Left lung (tissue), 10 donors: ENCODE data around the gene SHMT2. TPM values are rescaled to one million over a fixed set of nuclear protein-coding genes. Genes with fewer than 3 reads are reported as not detected.
A peak's percentile ranks its signal among the peaks of the same experiment; 100 is the strongest.

ENCODE experiments used
- ATAC-seq: fragments of 200-7000 bp; cut with Tn5 transposase; one replicate; pipeline ENCODE4 v1.9.1; 2020; ENCODE audit warnings: moderate library complexity
- DNase-seq, 4 donors: peaks; one replicate each; pipeline ENCODE4 v3.0.0-alpha.2; 2013 to 2020
- H3K27ac ChIP-seq, 2 donors: fragments of 200-600 bp; sonication (generic) in 1 of 2; one replicate each; pipeline versions ENCODE4 v1.5.0 to v1.8.0; 2020 to 2021
- H3K27me3 ChIP-seq, 2 donors: fragments of 200-600 bp; sonication (generic) in 1 of 2; one replicate each; pipeline versions ENCODE4 v1.5.0 to v1.8.0; 2020 to 2021
- H3K36me3 ChIP-seq, 2 donors: fragments of 200-600 bp; sonication (generic) in 1 of 2; one replicate each; pipeline versions ENCODE4 v1.5.0 to v1.8.0; 2020 to 2021
- H3K4me1 ChIP-seq, 2 donors: fragments of 200-600 bp; one replicate each; pipeline ENCODE4 v1.8.0; 2021
- H3K4me3 ChIP-seq, 2 donors: fragments of 200-600 bp; sonication (generic) in 1 of 2; one replicate each; pipeline versions ENCODE4 v1.5.0 to v1.8.0; 2020 to 2021; ENCODE audit warnings: mild to moderate bottlenecking in 1 of 2
- H3K9me3 ChIP-seq, 2 donors: fragments of 200-600 bp; sonication (generic) in 1 of 2; one replicate each; pipeline versions ENCODE4 v1.5.0 to v1.8.0; 2020 to 2021
- intact Hi-C, 2 donors: fragments of 100-400 bp; cut with DNase I; formaldehyde crosslinking; loops; one replicate each; pipeline versions ENCODE4 v1.11.2 to v1.14.2; 2022
- polyA plus RNA-seq, 6 donors: library from polyadenylated mRNA; unstranded; fragments of 120-200 nt; gene quantifications; one replicate each; pipeline ENCODE4 v1.2.1, GENCODE V29; 2013; ENCODE audit not compliant: insufficient read length in 6 of 6
- total RNA-seq, 2 donors: library from RNA; stranded (reverse); fragmentation: NEBNext Ultra II Directional; extraction: Animal tissue kit (Norgen Biotek cat#: 25700); gene quantifications; one replicate each; pipeline ENCODE4 v1.2.1, GENCODE V29; 2021
- TF ChIP-seq, protein P1 (sequence below), 2 donors: fragments of 200-600 bp; sonication (generic) in 1 of 2; IDR thresholded peaks; one replicate each; pipeline versions ENCODE4 v1.5.0 to v1.8.0; 2021; ENCODE audit warnings: antibody characterized with exemption in 2 of 2
- donor health status: DM: no; HTN: yes; CAD: no.
- donor health status: DM: no; HTN: no; CAD: no.

Gene SHMT2
- total and polyA plus RNA-seq, 8 donors: 64.7 to 116 (median 75.6) TPM

GRCh38 chr12:57224973-57225679, 4.4 kb upstream of the SHMT2 start:
- Histone ChIP-seq H3K27me3 (peaks cover 68 to 77% of the 10 kb centered on the region in 2 donors), H3K4me1 (peaks cover 0 to 37% of the 10 kb centered on the region in 2 donors), H3K27ac (no peak overlapping the region), H3K9me3 (no peaks in the 10 kb centered on the region), H3K36me3 (no peaks in the 10 kb centered on the region), H3K4me3 (peak overlapping the region in 1 of 2 donors; percentile 1)
- TF ChIP-seq, protein P1, sequence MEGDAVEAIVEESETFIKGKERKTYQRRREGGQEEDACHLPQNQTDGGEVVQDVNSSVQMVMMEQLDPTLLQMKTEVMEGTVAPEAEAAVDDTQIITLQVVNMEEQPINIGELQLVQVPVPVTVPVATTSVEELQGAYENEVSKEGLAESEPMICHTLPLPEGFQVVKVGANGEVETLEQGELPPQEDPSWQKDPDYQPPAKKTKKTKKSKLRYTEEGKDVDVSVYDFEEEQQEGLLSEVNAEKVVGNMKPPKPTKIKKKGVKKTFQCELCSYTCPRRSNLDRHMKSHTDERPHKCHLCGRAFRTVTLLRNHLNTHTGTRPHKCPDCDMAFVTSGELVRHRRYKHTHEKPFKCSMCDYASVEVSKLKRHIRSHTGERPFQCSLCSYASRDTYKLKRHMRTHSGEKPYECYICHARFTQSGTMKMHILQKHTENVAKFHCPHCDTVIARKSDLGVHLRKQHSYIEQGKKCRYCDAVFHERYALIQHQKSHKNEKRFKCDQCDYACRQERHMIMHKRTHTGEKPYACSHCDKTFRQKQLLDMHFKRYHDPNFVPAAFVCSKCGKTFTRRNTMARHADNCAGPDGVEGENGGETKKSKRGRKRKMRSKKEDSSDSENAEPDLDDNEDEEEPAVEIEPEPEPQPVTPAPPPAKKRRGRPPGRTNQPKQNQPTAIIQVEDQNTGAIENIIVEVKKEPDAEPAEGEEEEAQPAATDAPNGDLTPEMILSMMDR (IDR thresholded peaks at IDR 0.05): peak; percentile 61 to 85
- ATAC-seq: peak; percentile 70
- intact Hi-C loops: no loop called here
- peak in 1 of 4 donors; percentile 96 for DNase-seq

- no peak overlapping the region for H3K4me3 ChIP-seq
- no peak overlapping the region for H3K27ac ChIP-seq
- no peaks in the 10 kb centered on the region for H3K36me3 ChIP-seq
- peak in 1 of 4 donors; percentile 31 for DNase-seq
- intact Hi-C loops: no loop called here
- TF ChIP-seq, protein P1 (IDR thresholded peaks at IDR 0.05): no peak
- peaks cover 63 to 71% of the 10 kb centered on the region in 2 donors for H3K27me3 ChIP-seq
- H3K4me1 ChIP-seq: peaks cover 0 to 43% of the 10 kb centered on the region in 2 donors
- ATAC-seq: no peak
- H3K9me3 ChIP-seq: no peaks in the 10 kb centered on the region
These were observed 3.8 kb upstream of the SHMT2 start for GRCh38 chr12:57225680-57226210.

- peaks cover 55 to 60% of the 10 kb centered on the region in 2 donors for H3K27me3 ChIP-seq
These were observed 2.8 kb upstream of the SHMT2 start for GRCh38 chr12:57226588-57227314.

DNA sequence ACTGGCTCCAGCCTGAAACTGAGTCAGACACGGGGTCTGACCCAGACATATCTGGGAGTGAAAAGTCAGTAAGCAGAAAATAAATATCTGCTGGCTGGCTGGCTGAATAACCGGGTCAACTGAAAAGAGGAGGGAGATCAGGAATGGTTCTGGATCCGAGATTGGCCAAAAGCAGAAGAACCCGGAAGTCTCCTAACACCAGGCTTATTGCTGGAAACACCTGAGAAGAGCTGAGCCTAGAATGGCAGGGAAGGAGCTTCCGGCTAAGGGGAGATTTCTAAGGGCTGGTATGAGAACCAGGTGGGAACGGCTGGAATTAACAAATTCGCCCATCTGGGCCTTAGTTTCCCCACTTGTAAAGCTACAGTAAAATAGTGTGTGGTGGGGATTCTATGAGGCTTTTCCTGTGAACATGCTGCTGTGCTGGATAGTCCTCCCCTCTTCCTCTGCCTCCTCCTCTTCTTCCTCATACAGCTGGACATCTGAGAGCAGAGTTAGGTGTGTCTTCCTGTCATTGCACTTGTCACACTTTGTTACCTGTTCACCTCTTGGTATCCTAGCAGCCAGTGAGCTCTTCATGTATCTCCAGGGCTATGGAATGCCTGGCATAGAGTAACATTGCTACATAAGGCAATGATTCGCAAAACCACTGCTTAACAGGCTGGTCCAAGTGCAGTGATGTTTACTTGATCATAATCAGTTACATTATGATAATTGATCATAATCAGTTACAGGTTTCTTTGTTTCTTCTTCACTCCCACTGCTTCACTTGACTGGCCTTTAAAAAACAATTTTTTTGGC, 2.0 kb upstream of the SHMT2 start:
- Histone ChIP-seq H3K9me3 (no peaks in the 10 kb centered on the region), H3K4me1 (peaks cover 0 to 53% of the 10 kb centered on the region in 2 donors), H3K27me3 (peaks cover 47 to 53% of the 10 kb centered on the region in 2 donors), H3K4me3 (no peak overlapping the region), H3K27ac (no peak overlapping the region), H3K36me3 (peaks cover 0 to 15% of the 10 kb centered on the region in 2 donors)
- ATAC-seq: no peak
- DNase-seq: no peak
- TF ChIP-seq, protein P1 (IDR thresholded peaks at IDR 0.05): no peak
- intact Hi-C loops: no loop called here

More at GRCh38 chr12:57226588-57227314, 2.8 kb upstream of the SHMT2 start:
- TF ChIP-seq, protein P1 (IDR thresholded peaks at IDR 0.05): no peak
- H3K4me1 ChIP-seq: peaks cover 0 to 53% of the 10 kb centered on the region in 2 donors
- H3K9me3 ChIP-seq: no peaks in the 10 kb centered on the region
- no peak for ATAC-seq
- H3K36me3 ChIP-seq: peaks cover 0 to 7% of the 10 kb centered on the region in 2 donors
- peak in 1 of 4 donors; percentile 55 for DNase-seq
- no peak overlapping the region for H3K27ac ChIP-seq
- no peak overlapping the region for H3K4me3 ChIP-seq
- intact Hi-C loops: no loop called here
